Nucleus accumbens (tissue), 56 donors: ENCODE measurements around the gene RNF207.

Source experiments
- DNase-seq, 56 donors: peaks; one replicate each; lab custom pipeline; 2025; lab: John Stamatoyannopoulos, UW

Gene RNF207

DNA sequence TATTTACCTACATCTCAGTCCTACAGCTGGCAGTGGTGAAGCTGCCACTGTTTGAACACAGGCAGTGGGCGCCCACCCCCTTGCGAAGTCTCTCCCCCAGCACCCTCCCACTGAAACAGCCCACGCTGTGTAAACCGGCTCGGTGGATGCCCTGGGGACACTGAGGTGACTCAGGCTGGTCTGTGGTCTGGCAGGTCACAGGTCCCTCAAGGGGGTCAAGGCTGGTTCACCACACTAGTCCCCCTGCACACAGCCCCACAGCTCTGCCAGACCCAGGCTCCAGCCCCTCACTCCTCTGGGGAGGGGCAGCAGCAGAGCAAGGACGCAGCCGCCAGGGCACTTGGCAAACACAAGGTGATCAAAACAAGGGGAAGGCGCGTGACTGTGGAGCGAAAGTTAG, 33.4 kb upstream of the RNF207 start:
- DNase-seq, result no peak

DNA sequence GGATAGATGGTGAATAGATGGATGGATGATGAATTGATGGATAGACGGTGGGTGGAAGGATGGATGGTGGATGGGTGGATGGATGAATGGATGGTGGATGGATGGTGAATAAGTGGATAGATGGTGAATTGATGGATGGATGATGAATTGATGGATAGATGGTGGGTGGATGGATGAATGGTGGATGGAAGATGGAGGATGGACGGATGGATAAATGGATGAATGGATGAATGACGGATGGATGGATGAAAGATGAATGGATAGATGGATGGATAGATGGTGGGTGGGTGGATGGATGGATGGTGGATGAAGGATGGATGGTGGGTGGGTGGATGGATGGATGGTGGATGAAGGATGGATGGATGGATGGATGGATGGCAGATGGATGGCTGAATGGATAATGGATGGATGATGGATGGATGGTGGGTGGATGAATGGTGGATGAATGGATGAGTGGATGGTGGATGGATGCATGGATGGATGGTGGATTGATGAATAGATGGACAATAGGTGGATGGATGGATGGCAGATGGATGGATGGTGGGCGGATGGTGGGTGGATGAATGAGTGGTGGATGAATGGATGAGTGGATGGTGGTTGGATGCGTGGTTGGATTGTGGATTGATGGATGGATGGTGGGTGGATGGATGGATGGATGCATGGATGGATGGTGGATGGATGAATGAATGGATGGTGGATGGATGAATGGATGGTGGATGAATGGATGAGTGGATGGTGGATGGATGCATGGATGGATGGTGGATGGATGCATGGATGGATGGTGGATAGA, 31.1 kb upstream of the RNF207 start:
- DNase-seq, result no peak

DNA sequence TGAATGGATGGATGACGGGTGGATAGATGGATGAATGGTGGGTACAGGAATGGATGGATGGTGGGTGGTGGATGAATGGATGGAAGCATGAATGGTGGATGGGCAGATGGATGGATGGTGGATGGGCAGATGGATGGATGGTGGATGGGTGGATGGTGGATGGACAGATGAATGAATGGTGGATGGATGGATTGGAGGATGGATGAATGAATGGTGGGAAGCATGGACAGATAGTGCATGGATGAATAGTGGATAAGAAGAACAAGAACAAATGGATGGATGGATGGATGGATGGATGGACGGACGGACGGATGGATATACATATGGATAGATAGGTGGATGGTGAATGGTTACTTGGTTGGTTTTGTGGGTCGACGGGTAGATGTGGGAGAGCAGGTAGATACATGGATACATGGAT, 30.5 kb upstream of the RNF207 start:
- no peak for DNase-seq

DNA sequence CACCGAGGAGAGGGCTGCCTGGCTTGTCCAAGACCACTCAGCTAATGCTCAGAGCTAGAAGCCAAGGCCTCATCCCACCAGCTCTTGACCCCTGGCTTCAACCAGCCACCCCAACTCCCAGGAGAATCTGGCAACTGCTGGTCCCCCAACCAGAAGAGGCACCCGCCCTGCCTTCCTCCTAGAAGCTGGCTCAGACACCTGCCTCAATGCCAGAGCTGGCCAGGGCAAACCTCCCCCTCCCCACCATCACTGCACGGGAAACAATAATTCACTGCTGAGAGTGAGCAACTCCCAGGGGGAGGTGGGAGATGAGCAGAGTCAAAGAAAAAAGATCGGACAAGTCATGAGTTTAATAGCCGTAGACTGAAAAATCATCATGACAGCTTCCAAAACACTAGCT, 29.1 kb upstream of the RNF207 start:
- DNase-seq, result no peak

DNA sequence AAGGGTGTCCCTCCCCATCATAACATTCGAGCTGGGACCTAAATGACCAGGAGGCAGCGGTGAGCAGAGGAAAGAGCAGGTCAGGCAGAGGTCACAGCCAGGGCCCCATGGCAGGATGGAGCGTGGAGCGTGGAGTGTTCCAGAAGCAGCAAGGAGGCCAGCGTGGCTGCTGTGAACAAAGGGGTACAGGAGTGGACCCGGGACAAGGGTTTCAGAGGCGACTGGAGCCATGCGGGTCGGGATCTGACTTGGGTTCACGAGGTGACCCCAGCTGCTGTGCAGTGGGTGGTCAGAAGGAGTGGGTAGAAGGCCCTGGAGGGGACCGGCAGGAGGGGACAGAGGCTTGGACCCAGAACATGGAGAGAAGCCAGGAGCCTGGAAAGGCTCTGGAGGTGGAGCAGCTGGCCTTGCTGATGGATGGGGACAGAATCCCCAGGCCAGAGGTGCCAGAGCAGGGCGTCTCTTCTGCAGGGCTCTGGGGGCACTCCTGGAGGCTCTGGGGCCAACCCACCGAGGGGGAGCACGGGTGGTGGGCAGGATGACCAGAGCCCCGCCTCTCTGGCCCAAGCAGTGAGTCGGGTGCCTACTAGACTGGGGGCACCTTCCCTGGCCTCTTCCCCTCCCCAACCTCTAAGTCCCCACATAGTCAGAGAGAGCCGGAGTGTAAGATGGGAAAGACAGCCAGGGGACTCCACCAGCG, 28.1 kb upstream of the RNF207 start:
- DNase-seq, result no peak

DNA sequence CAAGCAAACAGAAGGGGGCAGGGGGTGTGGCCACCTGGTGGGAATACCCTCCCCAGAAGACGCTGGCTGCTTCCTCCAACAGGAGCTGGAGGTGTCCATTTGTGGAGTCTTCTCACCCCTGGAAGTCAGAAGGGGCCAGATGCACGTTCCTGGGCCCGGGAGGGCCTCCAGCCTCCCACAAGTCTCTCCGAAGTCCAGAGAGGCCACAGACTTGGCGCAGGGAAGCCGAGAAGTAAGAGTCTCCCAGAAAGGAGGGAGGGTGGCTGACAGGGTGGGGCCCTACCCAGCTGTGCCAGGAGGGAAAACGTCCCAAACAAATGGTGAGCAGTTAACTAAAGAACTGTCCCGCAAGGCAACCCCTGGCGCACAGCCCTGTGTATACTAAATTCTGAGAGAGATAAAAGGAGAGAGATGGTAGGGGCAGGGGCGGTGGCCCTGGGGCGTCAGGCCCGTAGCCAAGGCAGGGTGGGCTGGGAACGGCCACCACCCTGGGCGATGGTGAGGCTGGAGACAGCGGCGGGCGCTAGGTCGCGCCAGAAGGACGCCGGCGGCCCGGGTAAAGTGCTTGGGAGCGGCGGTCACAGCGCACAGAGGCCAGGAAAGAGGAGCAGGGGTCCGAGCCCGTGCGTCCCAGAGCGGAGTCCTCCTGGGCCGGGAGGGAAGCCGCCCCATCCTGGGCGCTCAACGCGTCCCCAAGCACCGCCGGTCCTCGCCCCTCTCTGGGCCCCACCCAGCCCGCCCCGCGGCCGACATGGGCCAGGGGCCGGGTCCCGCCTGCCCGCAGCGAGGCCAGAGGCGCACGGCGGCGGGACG, 27.0 kb upstream of the RNF207 start:
- DNase-seq, result no peak

DNA sequence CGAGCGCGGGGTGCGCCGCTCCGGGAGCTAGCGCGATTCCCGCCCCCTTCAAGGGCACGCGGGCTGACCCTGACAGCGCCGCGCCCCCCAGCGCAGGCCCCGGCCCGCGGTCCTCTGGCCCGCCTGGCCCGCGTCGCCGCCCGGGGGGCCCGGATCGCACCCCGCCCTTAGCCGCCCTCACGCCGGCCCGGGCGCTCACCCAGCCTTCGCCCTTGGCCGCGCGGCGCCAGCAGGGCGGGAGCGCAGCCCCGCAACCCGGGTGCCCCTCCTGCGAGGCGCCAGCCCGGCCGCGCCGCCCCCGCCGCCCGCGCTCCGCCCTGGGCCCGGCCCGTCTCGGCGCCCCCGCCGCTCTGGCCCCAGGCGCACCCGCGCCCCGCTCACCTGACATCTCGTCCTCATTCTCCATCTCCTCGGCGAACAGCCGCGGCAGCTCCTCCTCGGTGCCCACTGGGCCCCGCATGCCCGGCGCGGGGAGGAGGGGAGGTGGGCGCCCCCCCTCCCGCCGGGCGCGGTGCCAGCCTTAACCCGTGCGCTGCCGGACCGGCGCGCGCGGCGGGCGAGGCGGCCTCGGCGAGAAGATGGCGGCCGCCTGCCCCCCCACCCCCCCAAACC, 26.2 kb upstream of the RNF207 start:
- DNase-seq, result no peak

DNA sequence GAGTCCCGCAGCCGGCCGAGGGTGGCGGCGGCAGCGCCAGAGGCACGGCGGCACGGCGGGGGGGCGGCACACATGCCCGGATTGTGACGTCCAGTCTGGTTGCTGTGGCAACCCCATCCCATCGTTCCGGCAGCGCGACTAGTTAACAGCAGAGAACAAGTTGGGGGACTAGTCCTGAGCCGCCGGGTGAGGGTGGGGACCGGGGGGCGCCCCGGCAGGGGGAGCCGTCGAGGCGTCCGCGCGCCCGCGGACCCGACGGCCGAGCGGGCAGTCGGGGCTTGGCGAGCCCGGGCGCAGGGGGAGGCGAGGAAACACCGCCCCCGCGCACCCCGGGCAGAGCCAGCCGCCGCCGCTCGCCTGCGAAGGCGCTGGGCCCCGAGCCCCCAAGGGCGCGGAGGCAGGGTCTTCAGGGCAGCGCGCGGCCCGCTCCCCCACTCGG, 25.6 kb upstream of the RNF207 start, which contains the start of gene CHD5:
CHD5 (minus strand) TSS at position 54 of the 439 bp plus-strand sequence. CDS start 298 bp downstream, outside the sequence.
- DNase-seq, result peak in 7 of 56 donors; percentile 5 to 35 (median 10)

DNA sequence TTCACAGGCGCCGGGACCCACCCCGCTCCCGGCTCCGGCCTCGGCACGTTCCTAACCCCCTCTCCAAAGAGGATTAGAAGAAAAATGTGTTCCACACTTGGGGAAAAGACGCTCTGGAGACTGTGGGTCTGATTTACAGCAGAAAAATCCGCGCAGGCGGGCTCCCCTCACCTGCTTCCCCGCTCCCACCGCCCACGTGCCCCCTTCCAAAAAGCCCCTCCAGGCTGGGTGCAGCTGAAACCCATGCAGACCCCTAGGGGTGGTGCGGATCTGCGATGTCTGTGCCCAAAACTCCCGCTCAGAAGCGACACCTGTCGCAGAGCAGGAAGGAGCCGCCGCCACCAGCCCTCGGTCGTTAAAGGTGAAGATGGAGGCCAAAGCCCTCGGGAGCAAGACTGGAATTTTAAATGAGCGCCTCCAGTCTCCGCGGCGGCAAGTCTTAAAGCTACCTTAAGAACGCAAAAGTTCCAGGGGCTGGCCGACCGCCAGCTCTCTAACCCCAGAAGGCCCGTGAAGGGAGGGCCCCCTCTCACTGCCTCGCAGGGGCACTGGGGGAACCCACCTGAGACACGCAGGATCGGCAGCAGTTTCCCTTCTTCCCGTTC, 25.1 kb upstream of the RNF207 start:
- DNase-seq, result no peak

DNA sequence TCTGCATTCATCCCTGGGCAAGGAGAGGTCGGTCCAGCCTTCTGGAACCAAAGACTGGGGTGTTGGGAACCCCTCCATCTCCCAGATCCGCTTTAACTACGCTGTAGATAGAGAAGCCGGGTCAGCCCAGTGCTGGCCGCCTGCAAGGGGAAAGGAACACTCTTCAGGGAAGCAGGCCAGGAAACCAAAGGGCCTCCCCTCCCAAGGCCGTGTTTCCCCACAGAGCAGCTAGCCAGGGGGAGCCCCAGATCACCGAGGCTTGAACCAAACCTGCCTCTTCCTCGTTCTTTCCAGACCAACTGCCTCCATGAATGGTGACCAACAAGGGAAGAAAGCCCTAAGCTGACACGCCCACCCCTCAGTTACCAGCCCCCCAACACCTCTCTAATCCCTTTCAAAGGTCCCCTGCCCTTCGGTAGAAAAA, 24.6 kb upstream of the RNF207 start:
- DNase-seq, result no peak

DNA sequence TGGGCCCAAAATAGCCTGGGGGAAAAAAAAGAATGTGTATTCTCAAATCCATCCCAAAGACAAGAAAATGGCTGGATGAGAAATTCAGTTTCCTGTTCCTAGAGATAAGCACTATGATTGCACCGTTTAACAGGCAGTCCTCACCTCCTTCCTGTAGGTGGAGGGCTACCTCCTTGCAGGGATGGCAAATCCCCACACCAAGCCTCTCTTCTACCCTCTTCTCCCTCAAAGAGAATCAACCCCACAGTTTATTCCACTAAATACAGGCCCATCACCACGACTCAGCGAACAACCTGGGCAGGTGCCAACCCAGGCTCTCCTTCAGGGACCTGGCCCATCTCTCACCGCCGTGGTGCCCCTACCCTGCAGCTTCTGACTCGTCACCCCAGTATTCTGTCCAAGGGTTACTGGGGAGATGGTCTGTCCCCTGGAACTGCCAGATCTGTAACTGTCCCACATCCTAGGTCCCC, 22.4 kb upstream of the RNF207 start:
- no peak for DNase-seq

DNA sequence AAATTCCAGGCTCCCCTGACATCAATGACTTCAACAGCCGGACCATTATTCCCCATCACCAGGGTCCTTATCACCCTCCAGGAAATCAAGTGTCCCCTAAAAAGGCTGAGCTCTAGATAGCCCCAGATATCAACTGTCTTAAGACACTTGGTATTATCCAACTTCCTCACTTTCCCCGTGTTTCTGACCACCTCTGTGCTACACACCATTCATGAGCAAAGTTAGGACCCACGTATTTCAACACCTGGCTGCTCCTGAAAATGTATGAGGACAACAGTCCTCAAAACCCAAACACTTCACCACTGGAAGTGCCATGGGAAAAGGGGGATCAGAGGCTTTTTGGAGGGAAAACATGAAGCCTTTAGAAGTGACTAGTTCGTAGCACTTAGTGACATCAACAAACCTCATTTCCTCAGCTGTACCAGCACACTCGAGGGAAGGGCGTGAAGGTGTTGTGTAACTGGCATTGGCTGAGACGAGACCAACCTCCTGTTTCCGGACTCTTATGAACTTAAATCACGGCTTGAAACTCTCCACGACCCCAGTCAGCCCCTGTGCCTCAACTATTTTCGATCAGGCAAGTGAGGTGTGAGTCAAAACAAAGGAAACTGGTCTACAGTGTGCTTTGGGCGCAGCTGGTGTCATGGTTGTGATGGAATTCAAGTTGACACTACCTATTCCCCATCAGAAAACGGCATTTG, 21.7 kb upstream of the RNF207 start:
- DNase-seq, result no peak

DNA sequence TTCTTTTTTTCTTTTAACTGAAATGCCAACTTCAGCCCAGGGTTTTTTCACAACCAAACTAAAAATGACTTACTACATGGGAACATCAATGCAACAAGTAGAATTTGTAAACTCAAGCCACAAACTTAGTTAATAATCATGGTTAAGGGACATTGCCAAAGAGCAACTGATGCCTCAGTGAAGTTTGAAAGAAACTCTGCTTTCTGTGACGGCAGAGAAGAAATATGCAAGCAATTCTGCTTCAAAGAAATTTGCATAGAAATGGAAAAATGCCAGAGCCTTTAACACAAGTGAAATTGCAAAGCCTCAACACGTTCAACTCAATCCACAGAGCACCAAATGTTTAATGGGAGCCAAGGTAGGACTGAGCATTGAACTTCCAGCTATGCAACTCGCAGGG, 20.8 kb upstream of the RNF207 start:
- no peak for DNase-seq

DNA sequence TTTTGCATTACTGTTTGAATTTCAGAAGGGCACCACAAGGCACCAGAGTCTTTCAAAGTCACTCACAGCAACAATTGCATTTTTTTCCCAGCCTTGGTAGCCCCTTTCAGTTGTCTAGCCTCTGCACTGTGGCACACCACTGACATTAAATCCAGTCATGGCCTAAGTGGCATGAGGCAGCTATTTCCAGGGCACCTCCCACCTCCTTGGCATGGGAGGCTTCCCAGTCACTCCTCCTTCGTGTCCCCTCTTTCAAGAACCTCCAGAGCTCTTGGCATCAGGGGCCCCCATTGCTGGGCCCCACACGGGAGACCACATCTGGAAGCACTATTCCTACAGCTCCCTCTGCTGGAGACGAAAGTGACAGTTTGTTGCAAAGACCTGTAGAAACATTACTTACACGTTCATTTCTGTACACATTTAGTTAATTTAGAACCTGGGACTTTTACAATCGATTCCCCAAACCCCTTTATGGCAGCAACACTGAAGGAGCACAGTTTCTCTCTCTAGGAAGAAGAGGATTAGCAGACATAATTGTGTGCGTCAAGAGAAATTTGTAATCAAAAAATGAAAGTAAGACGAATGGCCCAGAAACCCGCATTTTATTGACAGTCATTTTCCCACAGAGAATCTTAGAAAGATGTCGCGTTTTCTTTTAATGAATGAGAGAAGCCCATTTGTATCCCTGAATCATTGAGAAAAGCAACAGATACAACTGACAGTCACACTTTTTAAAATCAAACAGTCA, 20.1 kb upstream of the RNF207 start:
- DNase-seq, result peak in 6 of 56 donors; percentile 6 to 29 (median 24)

DNA sequence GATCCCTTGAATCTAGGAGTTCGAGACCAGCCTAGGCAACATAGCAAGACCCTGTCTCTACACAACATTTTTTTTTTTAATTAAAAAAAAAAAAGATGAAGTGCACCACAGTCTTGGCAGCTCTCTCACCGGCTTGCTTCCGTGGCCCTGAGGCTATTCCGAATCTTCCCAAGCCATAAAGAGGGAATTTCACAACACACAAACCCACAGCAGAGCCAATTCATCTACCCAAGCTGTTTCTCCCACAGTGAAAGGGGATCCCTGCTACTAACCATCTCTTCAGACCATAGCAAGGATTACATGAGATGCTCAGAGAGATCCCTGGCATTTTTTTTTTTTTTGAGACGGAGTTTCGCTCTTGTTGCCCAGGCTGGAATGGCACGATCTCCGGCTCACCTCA, 17.5 kb upstream of the RNF207 start:
- DNase-seq, result no peak

DNA sequence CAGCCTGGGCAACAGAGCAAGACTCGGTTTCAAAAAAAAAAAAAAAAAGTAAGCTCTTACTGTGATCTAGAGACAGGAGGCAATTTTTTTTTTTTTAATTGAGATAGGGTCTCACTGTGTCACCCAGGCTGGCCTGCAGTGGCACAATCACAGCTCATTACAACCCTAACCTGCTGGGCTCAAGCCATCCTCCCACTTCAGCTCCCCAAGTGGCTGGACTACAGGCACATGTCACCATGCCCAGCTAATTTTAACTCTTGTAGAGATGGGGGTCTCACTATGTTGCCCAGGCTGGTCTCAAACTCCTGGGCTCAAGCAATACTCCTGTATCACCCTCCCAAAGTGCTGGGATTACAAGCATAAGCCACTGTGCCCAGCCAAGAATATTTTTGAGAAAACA, 14.0 kb upstream of the RNF207 start:
- no peak for DNase-seq

DNA sequence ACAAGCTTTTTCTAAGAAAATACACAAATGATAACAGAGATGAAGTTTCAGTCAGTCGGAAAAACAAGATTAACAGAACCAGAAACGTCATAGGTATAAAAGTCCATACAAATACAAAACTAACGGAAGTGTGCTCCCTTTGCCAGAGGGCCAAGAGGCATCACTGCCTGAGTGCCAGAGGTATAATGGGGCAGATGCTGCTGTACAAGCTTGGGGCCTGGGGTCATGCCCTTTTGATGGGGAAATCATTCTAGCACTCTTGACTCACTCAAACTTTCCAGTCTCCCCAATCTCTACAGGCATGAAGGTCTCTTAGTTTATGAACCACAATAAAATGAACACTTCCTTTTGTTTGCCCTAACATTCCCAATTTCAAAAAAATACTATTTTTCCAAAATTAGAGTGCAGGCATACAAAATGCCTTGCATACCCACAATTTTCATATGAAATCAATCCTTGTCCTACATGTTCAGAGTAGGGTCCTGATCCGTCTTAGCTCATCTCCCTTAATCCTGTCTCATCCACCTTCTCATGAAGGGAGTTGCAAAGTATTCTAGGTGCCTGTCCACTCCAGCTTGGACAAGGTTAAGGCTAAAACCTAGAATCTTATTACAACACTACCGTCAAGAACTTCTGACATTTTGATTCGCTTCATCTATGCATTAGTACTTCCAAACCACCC, 8.0 kb upstream of the RNF207 start:
- no peak for DNase-seq
